Measurements from ENCODE around the gene GAPDH.

Gene GAPDH

DNA sequence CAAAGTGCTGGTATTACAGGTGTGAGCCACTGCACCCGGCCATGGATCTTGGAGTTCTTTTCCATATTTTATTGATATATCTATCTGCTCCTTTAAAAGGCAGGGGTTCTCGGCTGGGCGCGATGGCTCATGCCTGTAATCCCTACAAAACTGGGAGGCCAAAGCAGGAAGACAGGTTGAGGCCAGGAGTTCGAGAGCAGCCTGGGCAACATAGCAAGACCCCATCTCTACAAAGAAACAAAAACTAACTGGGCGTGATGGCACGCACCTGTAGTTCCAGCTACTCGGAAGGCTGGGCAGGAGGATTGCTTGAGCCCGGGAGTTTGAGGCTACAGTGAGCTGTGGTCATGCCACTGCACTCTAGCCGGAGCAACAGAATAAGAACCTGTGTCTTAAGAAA, 12.1 kb upstream of the GAPDH start:
- TF ChIP-seq ZNF274 (IDR thresholded peaks at IDR 0.05; ENCODE audit: low read depth, low read length), result no peak

DNA sequence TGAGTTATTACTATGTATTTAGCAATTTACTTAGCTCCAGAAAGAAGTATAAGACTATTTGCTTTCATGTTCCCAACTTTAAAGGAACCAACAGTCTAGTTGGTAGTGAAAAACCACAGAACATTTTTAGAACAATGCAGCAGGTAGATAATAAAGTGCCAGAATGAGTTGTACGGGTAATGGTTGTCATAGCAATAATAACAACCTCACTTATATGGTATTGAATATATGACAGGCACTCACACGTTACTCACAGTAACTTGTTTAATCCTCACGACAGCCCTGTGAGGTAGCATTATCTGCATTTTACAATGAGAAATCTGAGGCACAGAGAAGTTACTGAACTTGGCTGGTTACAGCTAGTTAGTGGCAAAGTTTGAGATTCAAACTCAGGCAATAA, 10.6 kb upstream of the GAPDH start:
- no peak for TF ChIP-seq ZNF274 (IDR thresholded peaks at IDR 0.05; ENCODE audit: low read depth, low read length)
- no peak overlapping the region for H3K4me3 ChIP-seq (ENCODE audit: low read length)

More for the DNA sequence above, 12.1 kb upstream of the GAPDH start:
- no peak overlapping the region for H3K4me3 ChIP-seq (ENCODE audit: low read length)

DNA sequence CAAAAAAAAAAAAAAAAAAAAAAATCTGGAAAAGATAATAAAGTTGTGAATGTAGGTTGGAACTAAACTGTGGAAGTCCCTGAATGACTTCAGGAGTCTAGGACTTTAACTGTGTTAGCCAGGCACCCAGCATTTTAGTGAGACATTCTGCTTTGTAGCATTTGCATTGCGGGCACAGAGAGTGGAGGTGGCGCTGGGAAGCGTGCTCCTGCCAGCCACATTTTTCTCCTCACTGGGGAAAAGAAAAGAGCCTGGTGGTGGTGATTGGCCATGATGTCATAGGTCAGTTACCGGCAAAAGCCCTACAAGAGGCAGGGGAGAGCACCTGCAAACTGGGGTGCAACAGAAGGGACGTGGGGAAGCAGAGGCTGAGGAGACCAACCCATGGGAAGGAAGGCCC, 9.7 kb upstream of the GAPDH start:
- no peak overlapping the region for H3K4me3 ChIP-seq (ENCODE audit: low read length)
- TF ChIP-seq ZNF274 (IDR thresholded peaks at IDR 0.05; ENCODE audit: low read depth, low read length), result no peak

DNA sequence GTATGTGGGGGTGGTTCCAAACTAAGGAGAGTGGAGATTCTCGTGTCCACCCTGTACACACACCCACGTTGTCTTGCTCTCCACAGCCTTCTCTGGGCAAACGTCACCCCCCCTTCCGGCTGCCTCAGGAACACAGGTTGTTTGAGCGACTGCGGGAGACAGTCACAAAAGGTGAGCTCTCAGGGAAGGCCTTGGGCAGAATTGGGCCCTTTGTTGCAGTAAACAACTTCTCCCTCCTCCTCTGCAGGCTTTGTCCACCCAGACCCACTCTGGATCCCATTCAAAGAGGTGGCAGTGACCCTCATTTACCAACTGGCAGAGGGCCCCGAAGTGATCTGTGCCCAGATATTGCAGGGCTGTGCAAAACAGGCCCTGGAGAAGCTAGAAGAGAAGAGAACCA, 8.1 kb upstream of the GAPDH start:
- no peak overlapping the region for H3K4me3 ChIP-seq (ENCODE audit: low read length)
- TF ChIP-seq ZNF274 (IDR thresholded peaks at IDR 0.05; ENCODE audit: low read depth, low read length), result no peak

DNA sequence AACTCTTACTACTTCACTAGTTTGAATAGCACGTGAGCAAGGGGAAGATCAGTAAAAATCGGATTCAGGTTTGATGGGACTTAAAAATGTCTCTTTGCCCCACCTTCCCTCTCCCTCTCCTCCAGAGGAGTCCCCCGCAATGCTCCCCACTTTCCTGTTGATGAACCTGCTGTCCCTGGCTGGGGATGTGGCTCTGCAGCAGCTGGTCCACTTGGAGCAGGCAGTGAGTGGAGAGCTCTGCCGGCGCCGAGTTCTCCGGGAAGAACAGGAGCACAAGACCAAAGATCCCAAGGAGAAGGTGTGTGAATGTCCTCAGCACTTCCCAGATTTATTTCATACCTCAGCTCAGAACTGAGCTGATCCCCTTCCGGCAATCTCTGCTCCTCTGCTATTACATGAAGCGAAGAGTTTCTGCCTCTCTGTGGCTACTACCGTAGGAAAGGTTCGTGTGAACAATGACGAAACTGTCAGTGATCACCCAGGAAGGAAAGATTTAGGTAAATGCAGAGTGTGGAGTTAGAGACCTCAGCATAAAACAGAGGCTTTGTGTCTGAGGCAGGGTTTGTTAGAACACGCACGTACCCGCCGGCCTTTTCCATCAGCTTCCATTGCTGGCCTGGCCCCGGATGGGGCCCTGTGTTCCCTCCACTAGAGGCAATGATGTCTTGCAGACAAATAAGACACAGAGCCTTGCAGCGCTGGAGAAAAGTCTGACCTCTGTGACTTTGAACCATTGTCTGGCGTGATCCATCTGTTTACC, 7.4 kb upstream of the GAPDH start:
- no peak for TF ChIP-seq ZNF274 (IDR thresholded peaks at IDR 0.05; ENCODE audit: low read depth, low read length)
- no peak overlapping the region for H3K4me3 ChIP-seq (ENCODE audit: low read length)

DNA sequence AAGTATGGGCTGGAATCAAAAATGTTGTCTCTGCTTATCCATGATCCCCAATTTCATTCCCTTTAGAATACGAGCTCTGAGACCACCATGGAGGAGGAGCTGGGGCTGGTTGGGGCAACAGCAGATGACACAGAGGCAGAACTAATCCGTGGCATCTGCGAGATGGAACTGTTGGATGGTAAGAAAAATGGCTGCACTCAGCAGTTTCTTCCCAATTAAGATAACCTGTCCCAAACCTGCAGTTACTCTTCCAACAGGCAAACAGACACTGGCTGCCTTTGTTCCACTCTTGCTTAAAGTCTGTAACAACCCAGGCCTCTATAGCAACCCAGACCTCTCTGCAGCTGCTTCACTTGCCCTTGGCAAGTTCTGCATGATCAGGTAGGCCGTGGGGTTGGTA, 6.6 kb upstream of the GAPDH start:
- no peak overlapping the region for H3K4me3 ChIP-seq (ENCODE audit: low read length)

DNA sequence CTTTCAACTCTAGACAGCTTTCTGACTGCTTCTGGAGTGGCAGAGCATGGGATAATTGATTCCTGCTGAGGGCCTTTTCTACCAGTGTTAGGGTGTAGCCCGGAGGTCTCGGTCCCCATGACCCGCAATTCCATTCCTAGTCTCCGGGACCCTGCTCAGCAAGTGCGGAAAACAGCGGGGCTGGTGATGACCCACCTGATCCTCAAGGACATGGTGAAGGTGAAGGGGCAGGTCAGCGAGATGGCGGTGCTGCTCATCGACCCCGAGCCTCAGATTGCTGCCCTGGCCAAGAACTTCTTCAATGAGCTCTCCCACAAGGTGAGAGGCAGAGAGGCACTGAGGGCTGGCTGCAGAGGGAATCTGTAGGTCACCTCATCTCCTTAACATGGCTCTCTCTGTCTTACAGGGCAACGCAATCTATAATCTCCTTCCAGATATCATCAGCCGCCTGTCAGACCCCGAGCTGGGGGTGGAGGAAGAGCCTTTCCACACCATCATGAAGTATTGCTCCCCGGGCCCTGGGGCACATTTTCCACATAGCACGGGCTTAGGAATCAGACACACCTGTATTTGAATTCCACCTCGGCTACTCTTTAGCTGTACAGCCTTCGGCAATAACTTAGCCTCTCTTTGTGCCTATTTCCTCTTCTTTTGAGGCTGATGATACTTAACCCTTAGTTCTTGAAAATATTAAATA, 5.6 kb upstream of the GAPDH start:
- no peak for TF ChIP-seq ZNF274 (IDR thresholded peaks at IDR 0.05; ENCODE audit: low read depth, low read length)
- no peak overlapping the region for H3K4me3 ChIP-seq (ENCODE audit: low read length)

More for the DNA sequence above, 6.6 kb upstream of the GAPDH start:
- TF ChIP-seq ZNF274 (IDR thresholded peaks at IDR 0.05; ENCODE audit: low read depth, low read length), result no peak

DNA sequence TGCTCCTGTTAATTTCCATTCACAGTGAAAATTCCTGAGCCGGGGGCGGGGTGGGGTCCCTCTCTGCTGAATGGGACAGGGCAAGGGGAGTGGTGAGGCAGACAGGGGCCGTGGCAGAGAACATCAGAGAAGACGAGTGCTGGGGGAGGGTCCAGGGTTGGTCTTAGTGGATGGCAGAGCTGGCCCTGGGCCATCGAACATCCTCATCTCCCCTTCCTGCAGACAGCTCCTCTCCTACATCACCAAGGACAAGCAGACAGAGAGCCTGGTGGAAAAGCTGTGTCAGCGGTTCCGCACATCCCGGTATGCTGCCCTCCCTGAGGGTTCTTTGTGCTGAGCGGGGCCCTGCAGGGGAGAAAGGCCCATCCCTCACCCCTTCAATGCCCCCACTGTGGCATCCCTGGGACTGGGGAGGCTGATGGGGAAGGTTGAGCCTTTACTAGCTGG, 5.0 kb upstream of the GAPDH start:
- no peak overlapping the region for H3K4me3 ChIP-seq (ENCODE audit: low read length)
- TF ChIP-seq ZNF274 (IDR thresholded peaks at IDR 0.05; ENCODE audit: low read depth, low read length), result no peak

DNA sequence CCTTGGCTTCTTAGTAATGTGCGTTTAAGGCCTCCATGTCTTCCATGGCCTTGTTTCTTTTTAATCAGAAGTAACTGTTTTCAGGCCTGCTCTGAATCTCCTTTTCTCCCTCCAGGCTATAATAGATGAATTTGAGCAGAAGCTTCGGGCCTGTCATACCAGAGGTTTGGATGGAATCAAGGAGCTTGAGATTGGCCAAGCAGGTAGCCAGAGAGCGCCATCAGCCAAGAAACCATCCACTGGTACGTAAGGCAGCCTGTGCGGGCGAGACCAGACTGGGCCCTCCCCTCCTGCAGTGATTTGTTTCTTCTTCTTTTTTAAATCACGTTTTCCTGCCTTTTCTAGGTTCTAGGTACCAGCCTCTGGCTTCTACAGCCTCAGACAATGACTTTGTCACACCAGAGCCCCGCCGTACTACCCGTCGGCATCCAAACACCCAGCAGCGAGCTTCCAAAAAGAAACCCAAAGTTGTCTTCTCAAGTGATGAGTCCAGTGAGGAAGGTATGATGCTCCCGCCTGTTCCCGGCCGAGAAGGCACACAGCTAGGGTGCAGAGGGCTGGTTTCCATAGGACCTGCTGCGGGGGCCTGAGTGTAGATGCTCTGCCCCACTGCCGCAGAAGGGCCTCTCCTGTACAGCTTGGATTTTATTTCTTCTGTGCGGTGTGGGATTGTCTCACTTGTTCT, 3.6 kb upstream of the GAPDH start:
- TF ChIP-seq ZNF274 (IDR thresholded peaks at IDR 0.05; ENCODE audit: low read depth, low read length), result no peak
- no peak overlapping the region for H3K4me3 ChIP-seq (ENCODE audit: low read length)

DNA sequence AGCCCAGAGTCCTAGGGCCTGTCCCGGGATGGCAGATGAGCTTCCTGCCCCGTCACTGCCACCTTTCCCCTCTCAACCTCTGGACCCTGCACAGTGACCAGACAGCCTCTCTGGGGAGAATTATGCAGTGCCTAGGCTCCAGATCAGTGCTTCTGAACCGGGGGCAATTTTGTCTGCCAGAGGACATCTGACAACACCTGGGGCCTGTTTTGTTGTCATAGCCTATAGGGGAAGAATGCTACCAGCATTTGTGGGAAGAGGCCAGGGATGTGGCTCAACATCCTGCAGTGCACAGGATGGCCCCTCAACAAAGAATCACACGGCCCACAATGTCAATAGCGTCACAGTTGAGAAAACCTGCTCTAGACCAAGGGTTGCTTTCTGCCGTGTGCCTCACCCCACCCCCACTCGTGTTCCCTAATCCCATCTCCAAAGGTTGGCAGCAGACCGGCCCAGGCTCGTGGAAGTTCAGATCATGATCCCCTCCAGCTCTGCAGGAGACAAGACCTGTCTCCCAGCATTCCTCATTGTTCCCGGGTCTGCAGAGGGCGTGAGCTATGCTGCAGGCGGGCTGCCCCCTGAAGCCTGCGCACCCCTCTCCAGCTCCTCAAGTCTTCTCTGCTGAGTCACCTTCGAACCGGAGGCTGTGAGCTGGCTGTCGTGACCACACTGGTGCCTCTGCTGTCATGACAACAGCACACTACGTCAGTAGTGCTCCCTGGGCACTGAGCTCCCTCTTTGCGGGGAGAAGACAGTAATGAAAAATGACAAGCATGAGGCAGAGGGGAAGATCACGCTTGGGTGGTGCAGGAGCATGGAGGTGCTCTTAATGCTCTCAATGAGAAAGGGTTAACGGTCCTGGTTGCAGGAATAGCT, 2.0 kb upstream of the GAPDH start:
- no peak for TF ChIP-seq ZNF274 (IDR thresholded peaks at IDR 0.05; ENCODE audit: low read depth, low read length)
- H3K4me3 ChIP-seq (ENCODE audit: low read length), result peak overlapping the region; percentile 84; the same call in 1 of the 2 replicates

DNA sequence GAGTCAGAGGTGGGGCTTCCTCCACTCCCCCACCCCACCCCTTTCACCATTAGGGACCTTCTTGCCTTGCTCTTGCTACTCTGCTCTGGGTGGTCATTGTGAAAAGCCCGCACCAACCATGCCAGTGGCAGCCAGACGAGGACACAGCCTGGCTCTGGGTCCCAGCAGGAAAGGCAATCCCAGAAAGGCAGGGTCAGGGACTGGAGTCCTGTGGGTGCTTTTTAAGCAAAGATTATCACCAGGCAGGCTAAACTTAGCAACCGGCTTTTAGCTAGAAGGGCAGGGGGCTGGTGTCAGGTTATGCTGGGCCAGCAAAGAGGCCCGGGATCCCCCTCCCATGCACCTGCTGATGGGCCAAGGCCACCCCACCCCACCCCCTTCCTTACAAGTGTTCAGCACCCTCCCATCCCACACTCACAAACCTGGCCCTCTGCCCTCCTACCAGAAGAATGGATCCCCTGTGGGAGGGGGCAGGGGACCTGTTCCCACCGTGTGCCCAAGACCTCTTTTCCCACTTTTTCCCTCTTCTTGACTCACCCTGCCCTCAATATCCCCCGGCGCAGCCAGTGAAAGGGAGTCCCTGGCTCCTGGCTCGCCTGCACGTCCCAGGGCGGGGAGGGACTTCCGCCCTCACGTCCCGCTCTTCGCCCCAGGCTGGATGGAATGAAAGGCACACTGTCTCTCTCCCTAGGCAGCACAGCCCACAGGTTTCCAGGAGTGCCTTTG, 1.2 kb upstream of the GAPDH start:
- H3K4me3 ChIP-seq (ENCODE audit: low read length), result peak overlapping the region; percentile 84; the same call in 1 of the 2 replicates
- no peak for TF ChIP-seq ZNF274 (IDR thresholded peaks at IDR 0.05; ENCODE audit: low read depth, low read length)

DNA sequence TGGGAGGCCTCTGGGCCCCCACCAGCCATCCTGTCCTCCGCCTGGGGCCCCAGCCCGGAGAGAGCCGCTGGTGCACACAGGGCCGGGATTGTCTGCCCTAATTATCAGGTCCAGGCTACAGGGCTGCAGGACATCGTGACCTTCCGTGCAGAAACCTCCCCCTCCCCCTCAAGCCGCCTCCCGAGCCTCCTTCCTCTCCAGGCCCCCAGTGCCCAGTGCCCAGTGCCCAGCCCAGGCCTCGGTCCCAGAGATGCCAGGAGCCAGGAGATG, 729 bp upstream of the GAPDH start:
- peak overlapping the region; percentile 84; the same call in 1 of the 2 replicates for H3K4me3 ChIP-seq (ENCODE audit: low read length)
- no peak for TF ChIP-seq ZNF274 (IDR thresholded peaks at IDR 0.05; ENCODE audit: low read depth, low read length)

DNA sequence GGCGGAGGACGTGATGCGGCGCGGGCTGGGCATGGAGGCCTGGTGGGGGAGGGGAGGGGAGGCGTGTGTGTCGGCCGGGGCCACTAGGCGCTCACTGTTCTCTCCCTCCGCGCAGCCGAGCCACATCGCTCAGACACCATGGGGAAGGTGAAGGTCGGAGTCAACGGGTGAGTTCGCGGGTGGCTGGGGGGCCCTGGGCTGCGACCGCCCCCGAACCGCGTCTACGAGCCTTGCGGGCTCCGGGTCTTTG, 303 bp downstream of the GAPDH start:
- H3K4me3 ChIP-seq (ENCODE audit: low read length), result peak overlapping the region; percentile 84
- TF ChIP-seq ZNF274 (IDR thresholded peaks at IDR 0.05; ENCODE audit: low read depth, low read length), result no peak

Data from GM08714 (cell line).